A673 (cell line): ENCODE results near the gene MYBPHL. TPM values are rescaled to one million over a fixed set of nuclear protein-coding genes. Genes with fewer than 3 reads are reported as not detected.

Experiments used
- BruUV-seq: library from RNA; stranded (reverse); fragments of 400-500 nt; replicated peaks from 2 replicates; lab custom pipeline; 2021; lab: Mats Ljungman, UMichigan
- CTCF ChIA-PET: fragments of 300-600 bp; sonication (Branson Sonifier 250); formaldehyde crosslinking; loops from one replicate; lab custom pipeline; 2022; ENCODE audit warnings: antibody characterized with exemption; lab: Charles Lee
- POLR2A ChIA-PET: fragments of 300-600 bp; sonication (Branson Sonifier 250); formaldehyde crosslinking; loops from one replicate; lab custom pipeline; 2022; ENCODE audit warnings: antibody characterized with exemption; ENCODE audit not compliant: low non-redundant PET; lab: Charles Lee
- DNase-seq: peaks from one replicate; pipeline ENCODE4 v3.0.0-alpha.2; 2015; ENCODE audit warnings: low spot score
- H3K27ac ChIP-seq: fragments of 200-600 bp; sonication (generic); 2 replicates; pipeline ENCODE4 v1.5.1; 2016; ENCODE audit warnings: mixed run types, low read depth, mild to moderate bottlenecking, mixed read lengths, antibody characterized with exemption, low read length; ENCODE audit not compliant: poor library complexity, severe bottlenecking
- H3K27me3 ChIP-seq: fragments of 200-600 bp; sonication (generic); replicated peaks from 2 replicates; pipeline ENCODE4 v1.6.1; 2017; ENCODE audit warnings: mixed run types, low read depth, mild to moderate bottlenecking, mixed read lengths, antibody characterized with exemption, low read length; ENCODE audit not compliant: insufficient read depth, poor library complexity
- H3K36me3 ChIP-seq: fragments of 200-600 bp; sonication (generic); 2 replicates; pipeline ENCODE4 v1.6.1; 2016; ENCODE audit warnings: mixed run types, mild to moderate bottlenecking, mixed read lengths, antibody characterized with exemption, low read length; ENCODE audit not compliant: insufficient read depth, poor library complexity, severe bottlenecking
- H3K4me1 ChIP-seq: fragments of 200-600 bp; sonication (generic); 2 replicates; pipeline ENCODE4 v1.6.1; 2017; ENCODE audit warnings: mixed run types, mild to moderate bottlenecking, mixed read lengths, antibody characterized with exemption, low read length; ENCODE audit not compliant: insufficient read depth, poor library complexity, severe bottlenecking
- H3K4me3 ChIP-seq: fragments of 200-600 bp; sonication (generic); 2 replicates; pipeline ENCODE4 v1.5.1; 2016; ENCODE audit warnings: low read depth, mixed run types, mild to moderate bottlenecking, mixed read lengths, low read length; ENCODE audit not compliant: poor library complexity, severe bottlenecking
- H3K9me3 ChIP-seq: fragments of 200-600 bp; sonication (generic); 2 replicates; pipeline ENCODE4 v1.6.1; 2016; ENCODE audit warnings: mixed run types, low read depth, mild to moderate bottlenecking, mixed read lengths, antibody characterized with exemption, low read length; ENCODE audit not compliant: poor library complexity, severe bottlenecking
- CTCF ChIP-seq: fragments of 300-800, 200-600 bp; sonication (generic); conservative IDR thresholded peaks from 2 replicates; pipeline ENCODE4 v1.5.1; 2017; ENCODE audit warnings: low read depth, mild to moderate bottlenecking, antibody characterized with exemption, low read length, moderate library complexity, mixed read lengths
- EZH2 ChIP-seq: fragments of 200-600 bp; sonication (generic); IDR thresholded peaks from 2 replicates; pipeline ENCODE4 v1.6.1; 2017; ENCODE audit warnings: borderline replicate concordance, low read depth, mild to moderate bottlenecking, mixed read lengths, antibody characterized with exemption, low read length; ENCODE audit not compliant: poor library complexity, severe bottlenecking
- intact Hi-C: fragments of 100-400 bp; cut with micrococcal nuclease; formaldehyde crosslinking; loops from one replicate; pipeline ENCODE4 v1.10.0; 2022; ENCODE audit not compliant: unreplicated experiment
- total RNA-seq: library from RNA; stranded (reverse); gene quantifications from 2 replicates; pipeline ENCODE4 v1.2.3, GENCODE V29; 2021

Gene MYBPHL
- total RNA-seq, 1 experiment from 2014 or later = not detected

GRCh38 chr1:109243860-109244552, 62.8 kb downstream of the MYBPHL start:
- BruUV-seq = no TSS peak
- TF ChIP-seq CTCF (no peak), EZH2 (no peak)
- Histone ChIP-seq H3K27me3 (no peaks in the 10 kb centered on the region), H3K4me1 (peaks cover 26% of the 10 kb centered on the region), H3K4me3 (no peak overlapping the region), H3K27ac (no peak overlapping the region), H3K9me3 (no peaks in the 10 kb centered on the region), H3K36me3 (peaks cover 2% of the 10 kb centered on the region)
- CTCF ChIA-PET = no interaction called here
- POLR2A ChIA-PET = no interaction called here
- intact Hi-C loops = no loop called here
- DNase-seq = no peak

GRCh38 chr1:109243221-109243620, 63.6 kb downstream of the MYBPHL start:
- intact Hi-C loops = no loop called here
- DNase-seq = no peak
- Histone ChIP-seq H3K36me3 (peaks cover 10% of the 10 kb centered on the region), H3K27me3 (no peaks in the 10 kb centered on the region), H3K27ac (no peak overlapping the region), H3K9me3 (no peaks in the 10 kb centered on the region), H3K4me3 (no peak overlapping the region), H3K4me1 (peaks cover 26% of the 10 kb centered on the region)
- BruUV-seq = no TSS peak
- POLR2A ChIA-PET = no interaction called here
- no peak for TF ChIP-seq CTCF
- no peak for TF ChIP-seq EZH2
- CTCF ChIA-PET = no interaction called here

- no peak for DNase-seq
- peaks cover 26% of the 10 kb centered on the region for H3K4me1 ChIP-seq
- no TSS peak for BruUV-seq
- CTCF ChIA-PET = no interaction called here
- no peak overlapping the region for H3K27ac ChIP-seq
- no peaks in the 10 kb centered on the region for H3K27me3 ChIP-seq
- POLR2A ChIA-PET = no interaction called here
- TF ChIP-seq CTCF = no peak
- TF ChIP-seq EZH2 = no peak
- peaks cover 18% of the 10 kb centered on the region for H3K36me3 ChIP-seq
- intact Hi-C loops = no loop called here
- no peak overlapping the region for H3K4me3 ChIP-seq
- no peaks in the 10 kb centered on the region for H3K9me3 ChIP-seq
These were observed 64.4 kb downstream of the MYBPHL start for GRCh38 chr1:109242387-109242786.

Other genes with a start within 250 kb of the MYBPHL start
- 45.3 and 58.8 TPM in 2 replicates for gene TAF13, start 231.0 kb downstream of the MYBPHL start, total RNA-seq
- gene TMEM167B, start 216.2 kb downstream of the MYBPHL start, total RNA-seq = 26.4 and 30.0 TPM in 2 replicates
- 0.17 and 0.24 TPM in 2 replicates for gene ELAPOR1, start 192.9 kb downstream of the MYBPHL start, total RNA-seq
- gene SARS1, start 93.1 kb downstream of the MYBPHL start, total RNA-seq = 259 and 320 TPM in 2 replicates
- 30.2 and 32.6 TPM in 2 replicates for gene CELSR2, start 57.5 kb downstream of the MYBPHL start, total RNA-seq
- gene PSRC1, start 23.9 kb downstream of the MYBPHL start, total RNA-seq = 75.0 and 85.2 TPM in 2 replicates
- gene SORT1, start 90.9 kb upstream of the MYBPHL start, total RNA-seq = 52.4 and 56.5 TPM in 2 replicates
- 189 and 201 TPM in 2 replicates for gene PSMA5, start 119.4 kb upstream of the MYBPHL start, total RNA-seq
- 0.09 and 0.13 TPM in 2 replicates for gene SYPL2, start 159.5 kb upstream of the MYBPHL start, total RNA-seq
- gene ATXN7L2, start 176.9 kb upstream of the MYBPHL start, total RNA-seq = 11.0 and 16.3 TPM in 2 replicates
- gene CYB561D1, start 187.1 kb upstream of the MYBPHL start, total RNA-seq = 5.7 and 7.3 TPM in 2 replicates
- gene AMIGO1, start 202.7 kb upstream of the MYBPHL start, total RNA-seq = 1.8 and 2.3 TPM in 2 replicates
- not detected in 2 replicates for gene GPR61, start 232.9 kb upstream of the MYBPHL start, total RNA-seq
- gene GNAI3, start 241.6 kb upstream of the MYBPHL start, total RNA-seq = 11.1 and 12.8 TPM in 2 replicates